Measurements from ENCODE around the gene OXSR1.
"Not testable (repeated sequence)": the region's sequence is repeated elsewhere in the genome, so short reads cannot be mapped to it uniquely, and the experiment has no call there.

OXSR1 gene

DNA sequence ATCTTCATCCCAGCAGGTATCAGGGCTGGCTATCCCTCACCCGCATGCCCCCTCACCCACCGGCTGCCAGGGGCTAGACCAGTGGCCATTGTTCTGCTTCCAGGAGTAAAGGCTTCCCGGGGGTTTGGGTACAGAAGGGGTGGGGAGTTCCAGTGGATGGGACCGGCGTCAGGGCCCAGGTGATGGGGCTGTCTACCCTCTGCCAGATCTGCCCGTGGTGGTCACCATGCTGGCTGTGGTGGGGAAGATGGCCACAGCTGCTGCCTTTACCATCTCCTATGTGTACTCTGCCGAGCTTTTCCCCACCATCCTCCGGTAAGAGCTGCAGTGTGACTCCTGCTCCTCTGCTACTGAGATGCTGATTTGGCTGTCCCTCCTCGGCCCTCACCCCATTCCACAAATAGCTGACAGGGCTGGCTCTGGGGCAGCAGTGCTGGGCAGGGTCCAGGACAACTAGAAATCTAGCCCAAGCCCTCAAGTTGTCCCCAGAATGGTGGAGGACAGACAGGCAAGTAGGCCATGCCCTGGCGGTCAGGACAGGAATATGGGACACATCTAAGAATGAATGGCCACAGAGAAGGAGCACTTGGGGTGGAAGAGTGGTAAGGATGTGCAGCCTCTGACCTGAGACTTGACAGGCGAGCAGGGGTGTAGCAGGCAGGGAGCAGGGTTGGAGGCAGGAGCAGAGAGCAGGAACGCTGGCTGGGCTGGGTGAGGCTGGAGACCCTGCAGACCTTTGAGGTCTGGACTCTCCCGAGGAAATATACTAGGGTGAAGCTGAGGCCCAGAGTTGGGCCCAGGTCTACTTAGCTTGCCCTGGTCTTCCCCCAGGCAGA is 111.0 kb downstream of the OXSR1 start:
- DNase-seq, result no peak

GRCh38 chr3:38276917-38277630 is 111.7 kb downstream of the OXSR1 start:
- DNase-seq, result no peak

GRCh38 chr3:38278841-38279240 is 113.5 kb downstream of the OXSR1 start:
- no peak for DNase-seq

- DNase-seq, result no peak
Observed at GRCh38 chr3:38281895-38282686, 116.8 kb downstream of the OXSR1 start, which contains the start of gene SLC22A14. Gene SLC22A14 (plus strand): TSS chr3:38282294. CDS start chr3:38306027, 23,733 bp downstream.

GRCh38 chr3:38283810-38284755 is 118.7 kb downstream of the OXSR1 start:
- no peak for DNase-seq

DNA sequence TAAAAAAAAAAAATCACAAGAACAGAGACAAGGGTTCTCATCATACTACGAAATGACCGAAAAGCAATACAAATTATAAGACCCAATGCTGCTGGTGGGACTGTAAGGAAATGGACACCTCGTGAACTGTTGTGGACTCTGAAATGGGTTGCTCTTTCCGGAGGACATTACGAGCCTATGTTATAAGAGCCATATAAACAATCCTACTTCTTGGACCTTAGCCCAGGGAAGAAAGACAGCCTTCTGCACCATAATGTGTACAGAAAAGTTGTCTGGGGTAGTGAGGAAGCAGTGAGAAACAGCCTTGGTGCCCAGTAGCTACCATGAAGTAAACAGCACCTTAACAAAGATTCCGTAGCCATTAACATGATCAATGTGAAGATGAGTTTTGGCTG is 119.4 kb downstream of the OXSR1 start:
- no peak for DNase-seq

DNA sequence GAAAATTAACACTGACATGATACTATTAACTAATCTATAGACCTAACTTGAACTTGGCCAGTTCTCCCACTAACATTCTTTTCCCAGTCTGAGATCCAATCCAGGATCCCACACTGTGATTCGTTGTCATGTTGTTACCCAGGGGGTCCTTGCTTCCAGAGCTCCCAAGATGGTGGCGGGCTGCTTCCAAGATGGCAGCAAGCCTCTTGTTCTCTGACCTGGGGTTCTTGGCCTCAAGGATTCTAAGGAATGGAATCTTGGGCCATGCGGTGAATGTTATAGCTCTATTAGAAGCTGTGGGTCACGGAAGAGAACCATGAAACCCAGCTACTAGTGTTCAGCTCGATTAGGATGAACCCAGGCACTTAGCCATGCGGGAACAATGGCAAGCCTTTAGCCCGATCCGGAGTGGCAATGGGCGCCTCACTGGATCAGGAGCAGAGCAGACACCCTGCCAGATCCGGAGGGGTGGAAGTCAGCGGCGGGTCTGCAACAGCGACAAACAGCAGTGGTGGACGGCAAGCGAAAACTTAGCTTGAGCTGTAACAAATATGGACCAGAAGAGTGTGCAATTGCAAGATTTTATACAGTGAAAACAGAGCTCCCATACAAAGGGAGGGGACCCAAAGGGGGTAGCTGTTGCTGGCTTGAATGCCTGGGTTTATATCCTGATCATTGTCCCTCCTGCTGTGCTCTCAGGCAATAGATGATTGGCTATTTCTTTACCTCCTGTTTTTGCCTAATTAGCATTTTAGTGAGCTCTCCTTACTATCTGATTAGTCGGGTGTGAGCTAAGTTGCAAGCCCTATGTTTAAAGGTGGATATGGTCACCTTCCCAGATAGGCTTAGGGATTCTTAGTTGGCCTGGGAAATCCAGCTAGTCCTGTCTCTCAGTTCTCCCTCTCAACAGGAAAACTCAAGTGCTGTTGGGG is 124.2 kb downstream of the OXSR1 start:
- DNase-seq, result not testable (repeated sequence)

- DNase-seq, result not testable (repeated sequence)
Observed at GRCh38 chr3:38297053-38297452, 131.7 kb downstream of the OXSR1 start.

DNA sequence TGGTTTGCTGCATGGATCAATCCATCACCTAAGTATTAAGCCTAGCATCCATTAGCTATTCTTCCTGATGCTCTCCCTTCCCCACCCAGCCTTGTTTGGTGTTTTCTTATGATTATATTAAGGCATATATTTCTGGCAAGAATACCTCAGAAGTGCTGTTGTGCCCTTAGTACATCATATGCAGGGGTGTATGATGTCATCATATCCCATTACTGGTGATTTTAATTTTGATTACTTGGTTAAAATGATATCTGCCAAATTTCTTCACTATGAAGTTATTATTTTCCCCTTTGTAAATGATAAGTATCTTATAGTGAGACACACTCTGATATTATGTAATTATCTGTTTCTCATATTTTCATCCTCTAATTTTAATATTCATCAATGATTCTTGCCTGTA is 132.2 kb downstream of the OXSR1 start:
- DNase-seq, result no peak

- peak; percentile 1 for DNase-seq
Observed at GRCh38 chr3:38297947-38298711, 132.8 kb downstream of the OXSR1 start.

Measured in NCI-H2171 treated with DMSO at 0.1 percent for 48 hours (cell line).